ENCODE results near the gene HTT-AS. TPM values are rescaled to one million over a fixed set of nuclear protein-coding genes. Genes with fewer than 3 reads are reported as not detected.

The HTT-AS gene
- total RNA-seq, 1 donor from 2014 or later, result not detected

GRCh38 chr4:3025881-3026280 is 48.5 kb downstream of the HTT-AS start:
- Mint-ChIP-seq H3K4me3 (ENCODE audit: unreplicated experiment) (no peak overlapping the region), H3K4me1 (ENCODE audit: low read depth) (no peaks in the 10 kb centered on the region), H3K27ac (ENCODE audit: unreplicated experiment) (no peak overlapping the region), H3K9me3 (ENCODE audit: low read depth) (peaks cover 4% of the 10 kb centered on the region), H3K36me3 (ENCODE audit: low read depth) (peaks cover 12% of the 10 kb centered on the region), H3K27me3 (ENCODE audit: low read depth) (no peaks in the 10 kb centered on the region)
- no peak for TF ChIP-seq CTCF (IDR thresholded peaks at IDR 0.05)
- no peak for DNase-seq (ENCODE audit: low spot score)

- Mint-ChIP-seq H3K36me3 (ENCODE audit: low read depth) (peaks cover 12% of the 10 kb centered on the region), H3K4me3 (ENCODE audit: unreplicated experiment) (no peak overlapping the region), H3K4me1 (ENCODE audit: low read depth) (no peaks in the 10 kb centered on the region), H3K27ac (ENCODE audit: unreplicated experiment) (no peak overlapping the region), H3K9me3 (ENCODE audit: low read depth) (peaks cover 4% of the 10 kb centered on the region), H3K27me3 (ENCODE audit: low read depth) (no peaks in the 10 kb centered on the region)
- DNase-seq (ENCODE audit: low spot score), result no peak
- no peak for TF ChIP-seq CTCF (IDR thresholded peaks at IDR 0.05)
Observed at GRCh38 chr4:3022651-3023050, 51.7 kb downstream of the HTT-AS start.

- Mint-ChIP-seq H3K4me1 (ENCODE audit: low read depth) (no peaks in the 10 kb centered on the region), H3K4me3 (ENCODE audit: unreplicated experiment) (no peak overlapping the region), H3K9me3 (ENCODE audit: low read depth) (peaks cover 4% of the 10 kb centered on the region), H3K27ac (ENCODE audit: unreplicated experiment) (no peak overlapping the region), H3K27me3 (ENCODE audit: low read depth) (no peaks in the 10 kb centered on the region), H3K36me3 (ENCODE audit: low read depth) (peaks cover 11% of the 10 kb centered on the region)
- no peak for TF ChIP-seq CTCF (IDR thresholded peaks at IDR 0.05)
- no peak for DNase-seq (ENCODE audit: low spot score)
Observed at GRCh38 chr4:3022112-3022511, 52.2 kb downstream of the HTT-AS start.

- no peak for TF ChIP-seq CTCF (IDR thresholded peaks at IDR 0.05)
- Mint-ChIP-seq H3K9me3 (ENCODE audit: low read depth) (peaks cover 4% of the 10 kb centered on the region), H3K4me3 (ENCODE audit: unreplicated experiment) (no peak overlapping the region), H3K27me3 (ENCODE audit: low read depth) (no peaks in the 10 kb centered on the region), H3K27ac (ENCODE audit: unreplicated experiment) (no peak overlapping the region), H3K4me1 (ENCODE audit: low read depth) (no peaks in the 10 kb centered on the region), H3K36me3 (ENCODE audit: low read depth) (peaks cover 13% of the 10 kb centered on the region)
- DNase-seq (ENCODE audit: low spot score), result no peak
Observed at GRCh38 chr4:3021627-3022026, 52.7 kb downstream of the HTT-AS start.

GRCh38 chr4:3021127-3021526 is 53.2 kb downstream of the HTT-AS start:
- Mint-ChIP-seq H3K36me3 (ENCODE audit: low read depth) (peaks cover 13% of the 10 kb centered on the region), H3K4me3 (ENCODE audit: unreplicated experiment) (no peak overlapping the region), H3K9me3 (ENCODE audit: low read depth) (peaks cover 4% of the 10 kb centered on the region), H3K27ac (ENCODE audit: unreplicated experiment) (no peak overlapping the region), H3K27me3 (ENCODE audit: low read depth) (no peaks in the 10 kb centered on the region), H3K4me1 (ENCODE audit: low read depth) (no peaks in the 10 kb centered on the region)
- TF ChIP-seq CTCF (IDR thresholded peaks at IDR 0.05), result no peak
- DNase-seq (ENCODE audit: low spot score), result no peak

Measured in chondrocyte (in vitro differentiated cells).